Neural progenitor cell (in vitro differentiated cells): Measurements from ENCODE around the gene TAB2.

ENCODE experiments used
- CTCF ChIP-seq: fragments of 200-600 bp; sonication (generic); IDR thresholded peaks from 2 replicates; pipeline ENCODE4 v1.5.1; 2017; ENCODE audit warnings: antibody characterized with exemption, mild to moderate bottlenecking
- EZH2phosphoT487 ChIP-seq: fragments of 200-600 bp; sonication (generic); IDR thresholded peaks from 2 replicates; pipeline ENCODE4 v1.6.1; 2017; ENCODE audit warnings: antibody characterized with exemption

GRCh38 chr6:149421132-149421531, 103.6 kb downstream of the TAB2 start:
- TF ChIP-seq CTCF (no peak), EZH2phosphoT487 (no peak)
